Fibroblast of lung (primary cell): ENCODE measurements around the gene C18orf63.

Source experiments
- EZH2 ChIP-seq: IDR thresholded peaks from 2 replicates; pipeline ENCODE4 v1.5.1; 2012; ENCODE audit warnings: low read length, control low read depth, mild to moderate bottlenecking; ENCODE audit errors: missing control alignments
- TF ChIP-seq, protein P1 (sequence below), 2 donors: IDR thresholded peaks in 1 of 2; conservative IDR thresholded peaks in 1 of 2; 1 replicate in 1 of 2; 2 replicates in 1 of 2; pipeline ENCODE4 v1.5.1; 2011 to 2012; ENCODE audit warnings: low read length in 2 of 2, control low read depth in 1 of 2, inconsistent platforms in 1 of 2, low read depth in 1 of 2, mild to moderate bottlenecking in 1 of 2

DNA sequence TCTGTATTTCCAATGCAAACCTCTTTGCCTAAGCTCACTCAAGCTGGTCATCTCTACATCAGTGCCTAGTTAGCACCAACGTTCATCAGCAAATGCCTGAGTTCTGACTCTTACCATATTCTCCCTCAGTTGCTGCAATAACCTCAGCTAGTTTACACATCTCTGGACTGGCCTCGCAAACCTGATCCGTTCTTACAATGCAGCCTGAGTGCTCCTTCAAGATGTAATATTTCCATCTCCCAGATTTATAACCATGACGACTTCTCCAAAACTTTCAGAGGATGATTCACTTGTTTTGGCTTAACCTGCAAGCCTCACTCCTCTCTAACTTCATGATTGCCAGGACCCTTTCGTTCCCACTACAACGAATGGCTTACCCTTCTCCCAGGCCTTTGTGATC lies 71.7 kb downstream of the C18orf63 start:
- no peak for TF ChIP-seq EZH2
- TF ChIP-seq, protein P1, sequence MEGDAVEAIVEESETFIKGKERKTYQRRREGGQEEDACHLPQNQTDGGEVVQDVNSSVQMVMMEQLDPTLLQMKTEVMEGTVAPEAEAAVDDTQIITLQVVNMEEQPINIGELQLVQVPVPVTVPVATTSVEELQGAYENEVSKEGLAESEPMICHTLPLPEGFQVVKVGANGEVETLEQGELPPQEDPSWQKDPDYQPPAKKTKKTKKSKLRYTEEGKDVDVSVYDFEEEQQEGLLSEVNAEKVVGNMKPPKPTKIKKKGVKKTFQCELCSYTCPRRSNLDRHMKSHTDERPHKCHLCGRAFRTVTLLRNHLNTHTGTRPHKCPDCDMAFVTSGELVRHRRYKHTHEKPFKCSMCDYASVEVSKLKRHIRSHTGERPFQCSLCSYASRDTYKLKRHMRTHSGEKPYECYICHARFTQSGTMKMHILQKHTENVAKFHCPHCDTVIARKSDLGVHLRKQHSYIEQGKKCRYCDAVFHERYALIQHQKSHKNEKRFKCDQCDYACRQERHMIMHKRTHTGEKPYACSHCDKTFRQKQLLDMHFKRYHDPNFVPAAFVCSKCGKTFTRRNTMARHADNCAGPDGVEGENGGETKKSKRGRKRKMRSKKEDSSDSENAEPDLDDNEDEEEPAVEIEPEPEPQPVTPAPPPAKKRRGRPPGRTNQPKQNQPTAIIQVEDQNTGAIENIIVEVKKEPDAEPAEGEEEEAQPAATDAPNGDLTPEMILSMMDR (conservative IDR thresholded peaks at IDR 0.05 in 1 of 2, IDR thresholded peaks at IDR 0.05 in 1 of 2; ENCODE audit: low read depth in 1 of 2, low read length in 2 of 2): no peak
